ENCODE data around the gene ANTKMT. TPM values are rescaled to one million over a fixed set of nuclear protein-coding genes. Genes with fewer than 3 reads are reported as not detected.

Gene ANTKMT
- total and polyA plus RNA-seq, 4 donors, result 14.0 to 29.7 (median 19.7) TPM

DNA sequence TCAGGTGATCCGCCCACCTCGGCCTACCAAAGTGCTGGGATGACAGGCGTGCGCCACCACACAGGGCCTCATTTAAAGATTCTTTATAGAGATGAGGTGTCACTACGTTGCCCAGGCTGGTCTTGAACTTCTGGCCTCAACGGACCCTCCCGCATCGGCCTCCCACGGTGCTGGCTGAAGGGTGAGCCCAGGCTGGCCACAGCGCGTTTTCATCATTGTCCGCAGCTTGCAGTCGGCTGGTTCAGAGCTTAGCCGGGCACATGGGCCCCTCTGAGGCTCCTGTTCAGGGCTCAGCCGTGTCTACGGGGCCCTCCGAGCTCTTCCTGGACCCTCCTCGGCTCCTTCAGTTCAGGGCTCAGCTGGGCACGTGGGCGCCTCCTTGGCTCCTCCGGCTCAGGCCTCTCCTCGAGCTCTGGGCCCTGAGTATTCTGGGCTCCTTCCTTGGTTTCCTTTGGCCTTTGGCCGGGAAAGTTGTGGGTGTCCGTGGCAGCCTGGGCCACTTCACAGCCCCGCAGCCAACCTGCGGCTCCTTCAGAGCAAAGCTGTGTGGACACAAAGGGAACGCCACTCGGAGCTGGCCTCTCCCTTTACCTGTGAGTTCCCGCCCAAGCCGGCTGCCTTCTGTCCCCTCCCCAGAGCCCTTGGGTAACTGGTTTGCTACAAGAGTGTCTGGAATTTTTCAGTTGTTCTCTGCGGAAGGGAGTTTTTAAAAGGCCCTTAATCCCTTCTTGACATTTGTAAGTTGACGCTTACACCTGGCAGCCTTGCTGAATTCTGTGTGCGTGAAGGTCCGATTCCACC is 38.4 kb downstream of the ANTKMT start:
- no peak for TF ChIP-seq JUND (IDR thresholded peaks at IDR 0.05)
- no peak for TF ChIP-seq GABPA (IDR thresholded peaks at IDR 0.05 in 1 of 2, conservative IDR thresholded peaks at IDR 0.05 in 1 of 2)
- no peak for TF ChIP-seq FOXA2 (IDR thresholded peaks at IDR 0.05)
- TF ChIP-seq, protein P1, sequence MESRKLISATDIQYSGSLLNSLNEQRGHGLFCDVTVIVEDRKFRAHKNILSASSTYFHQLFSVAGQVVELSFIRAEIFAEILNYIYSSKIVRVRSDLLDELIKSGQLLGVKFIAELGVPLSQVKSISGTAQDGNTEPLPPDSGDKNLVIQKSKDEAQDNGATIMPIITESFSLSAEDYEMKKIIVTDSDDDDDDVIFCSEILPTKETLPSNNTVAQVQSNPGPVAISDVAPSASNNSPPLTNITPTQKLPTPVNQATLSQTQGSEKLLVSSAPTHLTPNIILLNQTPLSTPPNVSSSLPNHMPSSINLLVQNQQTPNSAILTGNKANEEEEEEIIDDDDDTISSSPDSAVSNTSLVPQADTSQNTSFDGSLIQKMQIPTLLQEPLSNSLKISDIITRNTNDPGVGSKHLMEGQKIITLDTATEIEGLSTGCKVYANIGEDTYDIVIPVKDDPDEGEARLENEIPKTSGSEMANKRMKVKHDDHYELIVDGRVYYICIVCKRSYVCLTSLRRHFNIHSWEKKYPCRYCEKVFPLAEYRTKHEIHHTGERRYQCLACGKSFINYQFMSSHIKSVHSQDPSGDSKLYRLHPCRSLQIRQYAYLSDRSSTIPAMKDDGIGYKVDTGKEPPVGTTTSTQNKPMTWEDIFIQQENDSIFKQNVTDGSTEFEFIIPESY (IDR thresholded peaks at IDR 0.05), result no peak
- TF ChIP-seq, protein P2, sequence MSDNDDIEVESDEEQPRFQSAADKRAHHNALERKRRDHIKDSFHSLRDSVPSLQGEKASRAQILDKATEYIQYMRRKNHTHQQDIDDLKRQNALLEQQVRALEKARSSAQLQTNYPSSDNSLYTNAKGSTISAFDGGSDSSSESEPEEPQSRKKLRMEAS (IDR thresholded peaks at IDR 0.05), result no peak
- TF ChIP-seq SP1 (IDR thresholded peaks at IDR 0.05), result no peak
- TF ChIP-seq, protein P3, sequence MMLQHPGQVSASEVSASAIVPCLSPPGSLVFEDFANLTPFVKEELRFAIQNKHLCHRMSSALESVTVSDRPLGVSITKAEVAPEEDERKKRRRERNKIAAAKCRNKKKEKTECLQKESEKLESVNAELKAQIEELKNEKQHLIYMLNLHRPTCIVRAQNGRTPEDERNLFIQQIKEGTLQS (IDR thresholded peaks at IDR 0.05), result no peak
- TF ChIP-seq, protein P4, sequence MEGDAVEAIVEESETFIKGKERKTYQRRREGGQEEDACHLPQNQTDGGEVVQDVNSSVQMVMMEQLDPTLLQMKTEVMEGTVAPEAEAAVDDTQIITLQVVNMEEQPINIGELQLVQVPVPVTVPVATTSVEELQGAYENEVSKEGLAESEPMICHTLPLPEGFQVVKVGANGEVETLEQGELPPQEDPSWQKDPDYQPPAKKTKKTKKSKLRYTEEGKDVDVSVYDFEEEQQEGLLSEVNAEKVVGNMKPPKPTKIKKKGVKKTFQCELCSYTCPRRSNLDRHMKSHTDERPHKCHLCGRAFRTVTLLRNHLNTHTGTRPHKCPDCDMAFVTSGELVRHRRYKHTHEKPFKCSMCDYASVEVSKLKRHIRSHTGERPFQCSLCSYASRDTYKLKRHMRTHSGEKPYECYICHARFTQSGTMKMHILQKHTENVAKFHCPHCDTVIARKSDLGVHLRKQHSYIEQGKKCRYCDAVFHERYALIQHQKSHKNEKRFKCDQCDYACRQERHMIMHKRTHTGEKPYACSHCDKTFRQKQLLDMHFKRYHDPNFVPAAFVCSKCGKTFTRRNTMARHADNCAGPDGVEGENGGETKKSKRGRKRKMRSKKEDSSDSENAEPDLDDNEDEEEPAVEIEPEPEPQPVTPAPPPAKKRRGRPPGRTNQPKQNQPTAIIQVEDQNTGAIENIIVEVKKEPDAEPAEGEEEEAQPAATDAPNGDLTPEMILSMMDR (IDR thresholded peaks at IDR 0.05; ENCODE audit: low read depth, low read length, missing input control), result no peak
- no peak for TF ChIP-seq FOXA1 (IDR thresholded peaks at IDR 0.05)
- TF ChIP-seq, protein P5, sequence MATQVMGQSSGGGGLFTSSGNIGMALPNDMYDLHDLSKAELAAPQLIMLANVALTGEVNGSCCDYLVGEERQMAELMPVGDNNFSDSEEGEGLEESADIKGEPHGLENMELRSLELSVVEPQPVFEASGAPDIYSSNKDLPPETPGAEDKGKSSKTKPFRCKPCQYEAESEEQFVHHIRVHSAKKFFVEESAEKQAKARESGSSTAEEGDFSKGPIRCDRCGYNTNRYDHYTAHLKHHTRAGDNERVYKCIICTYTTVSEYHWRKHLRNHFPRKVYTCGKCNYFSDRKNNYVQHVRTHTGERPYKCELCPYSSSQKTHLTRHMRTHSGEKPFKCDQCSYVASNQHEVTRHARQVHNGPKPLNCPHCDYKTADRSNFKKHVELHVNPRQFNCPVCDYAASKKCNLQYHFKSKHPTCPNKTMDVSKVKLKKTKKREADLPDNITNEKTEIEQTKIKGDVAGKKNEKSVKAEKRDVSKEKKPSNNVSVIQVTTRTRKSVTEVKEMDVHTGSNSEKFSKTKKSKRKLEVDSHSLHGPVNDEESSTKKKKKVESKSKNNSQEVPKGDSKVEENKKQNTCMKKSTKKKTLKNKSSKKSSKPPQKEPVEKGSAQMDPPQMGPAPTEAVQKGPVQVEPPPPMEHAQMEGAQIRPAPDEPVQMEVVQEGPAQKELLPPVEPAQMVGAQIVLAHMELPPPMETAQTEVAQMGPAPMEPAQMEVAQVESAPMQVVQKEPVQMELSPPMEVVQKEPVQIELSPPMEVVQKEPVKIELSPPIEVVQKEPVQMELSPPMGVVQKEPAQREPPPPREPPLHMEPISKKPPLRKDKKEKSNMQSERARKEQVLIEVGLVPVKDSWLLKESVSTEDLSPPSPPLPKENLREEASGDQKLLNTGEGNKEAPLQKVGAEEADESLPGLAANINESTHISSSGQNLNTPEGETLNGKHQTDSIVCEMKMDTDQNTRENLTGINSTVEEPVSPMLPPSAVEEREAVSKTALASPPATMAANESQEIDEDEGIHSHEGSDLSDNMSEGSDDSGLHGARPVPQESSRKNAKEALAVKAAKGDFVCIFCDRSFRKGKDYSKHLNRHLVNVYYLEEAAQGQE (IDR thresholded peaks at IDR 0.05), result no peak
- no peak for TF ChIP-seq NR2F2 (IDR thresholded peaks at IDR 0.05)
- no peak for TF ChIP-seq HNF4G (IDR thresholded peaks at IDR 0.05)

DNA sequence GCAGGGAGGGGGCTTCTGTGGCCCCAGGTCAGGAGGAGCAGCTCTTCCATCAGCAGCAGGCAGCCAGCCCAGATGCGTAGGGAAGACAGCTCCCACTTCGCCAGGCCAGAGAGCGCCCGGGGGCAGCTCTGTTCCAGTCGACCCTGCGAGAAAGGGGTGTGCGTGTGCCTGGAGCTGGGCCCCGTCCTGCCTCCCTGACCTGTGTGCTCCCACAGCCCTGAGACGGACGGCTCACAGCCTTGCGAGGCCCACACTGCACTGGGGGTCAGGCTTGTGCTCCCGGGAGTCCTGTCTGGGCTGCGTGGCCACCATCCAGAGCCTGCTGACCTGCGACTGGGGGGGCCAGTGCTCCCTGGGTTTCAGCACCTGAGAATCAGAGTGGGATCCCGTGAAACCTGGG is 39.1 kb downstream of the ANTKMT start:
- Histone ChIP-seq H3K36me3 (ENCODE audit: control insufficient read depth in 4 of 4, insufficient read depth in 3 of 4, low read depth in 1 of 4, low read length in 3 of 4) (no peaks in the 10 kb centered on the region), H3K4me3 (ENCODE audit: low read depth in 1 of 3, low read length in 3 of 3) (no peak overlapping the region), H3K9ac (ENCODE audit: low read depth in 1 of 2, low read length in 2 of 2) (no peak overlapping the region), H3K4me1 (ENCODE audit: control insufficient read depth in 4 of 4, insufficient read depth in 4 of 4, low read length in 3 of 4) (peaks cover 0 to 1% (median 0%) of the 10 kb centered on the region in 4 donors), H3K27ac (ENCODE audit: low read depth in 1 of 2, low read length in 2 of 2) (no peak overlapping the region), H3K27me3 (ENCODE audit: control insufficient read depth in 4 of 4, insufficient read depth in 4 of 4, low read length in 3 of 4) (no peaks in the 10 kb centered on the region), H3K9me3 (ENCODE audit: control insufficient read depth in 4 of 4, low read length in 3 of 4) (peaks cover 0 to 5% (median 0%) of the 10 kb centered on the region in 4 donors)
- 76% methylated on average over 15 of the region's 15 CpGs for WGBS
- no peak for DNase-seq (ENCODE audit: low spot score)
- TF ChIP-seq, protein P5 (IDR thresholded peaks at IDR 0.05), result no peak
- no peak for TF ChIP-seq NR2F2 (IDR thresholded peaks at IDR 0.05)
- TF ChIP-seq RXRA (IDR thresholded peaks at IDR 0.05), result no peak
- TF ChIP-seq, protein P4 (IDR thresholded peaks at IDR 0.05; ENCODE audit: low read depth, low read length, missing input control), result no peak
- TF ChIP-seq RAD21 (IDR thresholded peaks at IDR 0.05), result no peak

More for the DNA sequence above, 38.4 kb downstream of the ANTKMT start:
- H3K36me3 ChIP-seq (ENCODE audit: control insufficient read depth in 4 of 4, insufficient read depth in 3 of 4, low read depth in 1 of 4, low read length in 3 of 4), result no peaks in the 10 kb centered on the region
- H3K9me3 ChIP-seq (ENCODE audit: control insufficient read depth in 4 of 4, low read length in 3 of 4), result peaks cover 0 to 5% (median 0%) of the 10 kb centered on the region in 4 donors
- H3K9ac ChIP-seq (ENCODE audit: low read depth in 1 of 2, low read length in 2 of 2), result no peak overlapping the region
- WGBS, result 78% methylated on average over 34 of the region's 34 CpGs
- no peak overlapping the region for H3K27ac ChIP-seq (ENCODE audit: low read depth in 1 of 2, low read length in 2 of 2)
- no peak overlapping the region for H3K4me3 ChIP-seq (ENCODE audit: low read depth in 1 of 3, low read length in 3 of 3)
- H3K27me3 ChIP-seq (ENCODE audit: control insufficient read depth in 4 of 4, insufficient read depth in 4 of 4, low read length in 3 of 4), result no peaks in the 10 kb centered on the region
- DNase-seq (ENCODE audit: low spot score), result no peak
- peaks cover 0 to 1% (median 0%) of the 10 kb centered on the region in 4 donors for H3K4me1 ChIP-seq (ENCODE audit: control insufficient read depth in 4 of 4, insufficient read depth in 4 of 4, low read length in 3 of 4)

Measured in liver (tissue), 9 donors.